T-helper 17 cell (primary cell): ENCODE data around the gene SEC24B. TPM values are rescaled to one million over a fixed set of nuclear protein-coding genes. Genes with fewer than 3 reads are reported as not detected.

Source experiments
- ATAC-seq: fragments of 150-1000 bp; cut with Tn5 transposase; 2 replicates; pipeline ENCODE4 v1.10.0; 2021; ENCODE audit warnings: mild to moderate bottlenecking, moderate library complexity
- DNase-seq, 3 donors: peaks; one replicate each; pipeline versions ENCODE4 v3.0.0 to v3.0.0-alpha.2; 2020 to 2021
- H3K9me3 ChIP-seq: one replicate; pipeline ENCODE4 v1.7.0; 2013; ENCODE audit warnings: low read length, mild to moderate bottlenecking; ENCODE audit not compliant: control insufficient read depth, poor library complexity, severe bottlenecking
- H3K27ac Mint-ChIP-seq: one replicate; pipeline ENCODE4 v1.8.0; 2022; ENCODE audit warnings: mild to moderate bottlenecking, moderate library complexity, mixed read lengths
- H3K27me3 Mint-ChIP-seq: one replicate; pipeline ENCODE4 v1.8.0; 2022; ENCODE audit warnings: mixed read lengths
- H3K36me3 Mint-ChIP-seq: one replicate; pipeline ENCODE4 v1.8.0; 2022; ENCODE audit warnings: low read depth, mixed read lengths
- H3K4me1 Mint-ChIP-seq: one replicate; pipeline ENCODE4 v1.8.0; 2022; ENCODE audit warnings: mild to moderate bottlenecking, mixed read lengths
- H3K4me3 Mint-ChIP-seq: one replicate; pipeline ENCODE4 v1.8.0; 2022; ENCODE audit warnings: mild to moderate bottlenecking, moderate library complexity, mixed read lengths
- total RNA-seq, 4 donors: library from RNA in 2 of 4; stranded (reverse) in 2 of 4; gene quantifications; one replicate each; pipeline ENCODE4 v1.2.3 and lab custom pipeline; 2022 to 2026

SEC24B gene
- 10 to 100 TPM; 37.8 to 39.5 TPM for total RNA-seq
- 77.4 to 83.7 reads per million in 2 donors for total RNA-seq (lab: John Stamatoyannopoulos, UW)

GRCh38 chr4:109433205-109434006, at the start of gene SEC24B:
Gene SEC24B (plus strand): TSS chr4:109433815. CDS start chr4:109433870, 55 bp downstream.
- Mint-ChIP-seq H3K27ac (peak within 1 kb of the TSS; percentile 45), H3K4me3 (peak within 1 kb of the TSS; percentile 88), H3K4me1 (peaks cover 28% of the 10 kb centered on the region), H3K36me3 (no peaks in the 10 kb centered on the region), H3K27me3 (no peaks in the 10 kb centered on the region)
- H3K9me3 ChIP-seq: no peaks in the 10 kb centered on the region
- peak; percentile 81 to 86 (median 85) for DNase-seq
- ATAC-seq: peak; percentile 93

- DNase-seq (no peak), ATAC-seq (no peak)
- Mint-ChIP-seq H3K36me3 (no peaks in the 10 kb centered on the region), H3K4me1 (no peaks in the 10 kb centered on the region), H3K27me3 (peaks cover 22% of the 10 kb centered on the region), H3K27ac (no peak overlapping the region), H3K4me3 (no peak overlapping the region)
- H3K9me3 ChIP-seq: no peaks in the 10 kb centered on the region
Observed at GRCh38 chr4:109383823-109384222, 49.8 kb upstream of the SEC24B start.

GRCh38 chr4:109385260-109385659, 48.4 kb upstream of the SEC24B start:
- H3K4me3 Mint-ChIP-seq: no peak overlapping the region
- no peaks in the 10 kb centered on the region for H3K4me1 Mint-ChIP-seq
- H3K36me3 Mint-ChIP-seq: no peaks in the 10 kb centered on the region
- no peak for ATAC-seq
- peaks cover 22% of the 10 kb centered on the region for H3K27me3 Mint-ChIP-seq
- no peaks in the 10 kb centered on the region for H3K9me3 ChIP-seq
- no peak for DNase-seq
- H3K27ac Mint-ChIP-seq: no peak overlapping the region

DNA sequence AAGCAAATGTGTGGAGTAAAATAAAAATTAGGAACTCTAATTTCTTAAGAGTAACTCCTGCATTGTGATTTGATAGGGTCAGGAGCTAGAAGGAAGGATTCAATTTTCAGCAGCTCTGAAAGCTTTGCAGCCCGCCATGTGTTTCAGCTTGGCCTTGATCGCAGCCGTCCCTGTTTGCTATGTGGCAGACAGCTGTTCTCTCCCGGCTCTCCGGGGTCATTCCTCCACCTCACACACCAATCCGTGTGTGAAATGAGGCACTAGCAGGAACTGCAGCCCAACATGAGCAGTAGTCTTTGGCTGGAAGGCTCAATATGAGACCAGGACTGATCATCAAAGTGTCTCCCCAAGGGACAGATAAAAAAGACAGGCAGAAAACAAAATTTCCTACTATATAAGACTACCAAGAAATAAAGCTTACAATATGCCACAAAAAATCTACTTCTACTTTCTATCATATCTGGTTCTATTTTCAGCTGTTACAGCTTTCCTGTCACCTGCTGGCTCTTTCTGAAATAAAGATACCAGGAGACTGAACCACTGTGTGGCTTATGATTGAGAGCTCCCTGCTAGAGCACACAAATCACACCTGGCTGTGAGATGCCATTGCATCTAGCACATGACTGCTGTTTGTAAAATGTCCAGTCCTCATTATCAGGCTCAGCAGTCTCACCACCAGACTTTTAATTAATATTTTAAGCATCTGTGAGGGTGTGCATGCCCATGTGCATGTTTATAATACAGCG, 44.1 kb upstream of the SEC24B start:
- Mint-ChIP-seq H3K27ac (no peak overlapping the region), H3K36me3 (no peaks in the 10 kb centered on the region), H3K4me1 (no peaks in the 10 kb centered on the region), H3K27me3 (peaks cover 20% of the 10 kb centered on the region), H3K4me3 (no peak overlapping the region)
- no peak for ATAC-seq
- H3K9me3 ChIP-seq: no peaks in the 10 kb centered on the region
- no peak for DNase-seq

GRCh38 chr4:109390115-109390768, 43.4 kb upstream of the SEC24B start:
- no peaks in the 10 kb centered on the region for H3K36me3 Mint-ChIP-seq
- no peaks in the 10 kb centered on the region for H3K9me3 ChIP-seq
- H3K27ac Mint-ChIP-seq: no peak overlapping the region
- no peaks in the 10 kb centered on the region for H3K4me1 Mint-ChIP-seq
- H3K4me3 Mint-ChIP-seq: no peak overlapping the region
- no peak for ATAC-seq
- H3K27me3 Mint-ChIP-seq: peaks cover 16% of the 10 kb centered on the region
- no peak for DNase-seq

DNA sequence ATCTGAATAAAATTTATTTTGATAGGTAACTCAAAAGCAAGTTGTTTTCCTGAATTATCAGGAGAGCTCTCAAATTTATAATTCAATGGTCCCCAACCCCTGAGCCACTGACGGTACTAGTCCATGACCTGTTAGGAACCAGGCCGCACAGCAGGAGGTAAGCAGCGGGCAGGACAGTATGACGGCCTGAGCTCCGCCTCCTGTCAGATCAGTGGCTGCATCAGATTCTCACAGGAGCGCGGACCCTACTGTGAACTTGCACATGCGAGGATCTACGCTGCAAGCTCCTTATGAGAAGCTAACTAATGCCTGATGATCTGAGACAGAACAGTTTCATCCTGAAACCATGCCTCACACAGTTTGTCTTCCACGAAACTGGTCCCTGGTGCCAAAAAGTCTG, 37.9 kb upstream of the SEC24B start:
- Mint-ChIP-seq H3K27me3 (peaks cover 24% of the 10 kb centered on the region), H3K4me3 (no peak overlapping the region), H3K27ac (no peak overlapping the region), H3K4me1 (no peaks in the 10 kb centered on the region), H3K36me3 (no peaks in the 10 kb centered on the region)
- ATAC-seq (no peak), DNase-seq (no peak)
- H3K9me3 ChIP-seq: no peaks in the 10 kb centered on the region

- no peak overlapping the region for H3K27ac Mint-ChIP-seq
- peaks cover 3% of the 10 kb centered on the region for H3K36me3 Mint-ChIP-seq
- ATAC-seq (no peak), DNase-seq (no peak)
- H3K4me1 Mint-ChIP-seq: no peaks in the 10 kb centered on the region
- H3K9me3 ChIP-seq: no peaks in the 10 kb centered on the region
- no peak overlapping the region for H3K4me3 Mint-ChIP-seq
- H3K27me3 Mint-ChIP-seq: peaks cover 38% of the 10 kb centered on the region
Observed at GRCh38 chr4:109398928-109399327, 34.7 kb upstream of the SEC24B start.

DNA sequence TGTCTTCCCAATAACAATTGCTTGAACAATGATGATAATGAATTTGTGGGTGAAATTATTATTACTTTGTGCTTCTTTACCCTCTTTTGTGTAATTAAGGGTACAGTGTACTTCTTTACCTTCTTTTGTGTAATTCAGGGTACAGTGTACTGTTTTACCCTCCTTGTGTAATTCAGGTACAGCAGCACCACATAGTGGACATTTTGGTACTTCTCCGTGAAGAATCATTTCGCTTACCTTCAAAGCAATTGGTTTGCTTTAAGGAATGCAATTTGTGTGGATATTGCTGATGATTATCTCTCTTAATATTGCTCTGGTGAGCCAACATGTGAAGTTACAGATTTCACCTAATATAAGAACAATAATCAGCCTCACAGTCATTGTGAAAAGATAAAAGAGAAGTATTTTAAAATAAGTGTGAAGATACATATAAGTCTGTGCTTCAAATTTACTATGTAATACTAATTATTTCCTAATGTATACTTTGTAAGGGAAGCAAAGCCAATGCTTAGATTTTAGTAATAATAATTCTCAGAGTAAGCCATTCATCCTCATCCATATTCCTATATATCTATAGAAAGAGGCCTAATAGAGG, 27.2 kb upstream of the SEC24B start:
- Mint-ChIP-seq H3K36me3 (peaks cover 5% of the 10 kb centered on the region), H3K27me3 (peaks cover 20% of the 10 kb centered on the region), H3K4me1 (peaks cover 3% of the 10 kb centered on the region), H3K4me3 (no peak overlapping the region), H3K27ac (no peak overlapping the region)
- DNase-seq: no peak
- no peaks in the 10 kb centered on the region for H3K9me3 ChIP-seq
- peak; percentile 81 for ATAC-seq

- Mint-ChIP-seq H3K36me3 (peaks cover 5% of the 10 kb centered on the region), H3K27ac (no peak overlapping the region), H3K4me3 (no peak overlapping the region), H3K27me3 (peaks cover 14% of the 10 kb centered on the region), H3K4me1 (peaks cover 3% of the 10 kb centered on the region)
- H3K9me3 ChIP-seq: no peaks in the 10 kb centered on the region
- no peak for DNase-seq
- ATAC-seq: no peak
Observed at GRCh38 chr4:109407027-109407737, 26.4 kb upstream of the SEC24B start.

- no peak overlapping the region for H3K4me3 Mint-ChIP-seq
- no peaks in the 10 kb centered on the region for H3K9me3 ChIP-seq
- no peak for ATAC-seq
- peaks cover 8% of the 10 kb centered on the region for H3K36me3 Mint-ChIP-seq
- DNase-seq: no peak
- H3K27ac Mint-ChIP-seq: no peak overlapping the region
- peaks cover 3% of the 10 kb centered on the region for H3K4me1 Mint-ChIP-seq
- H3K27me3 Mint-ChIP-seq: peaks cover 8% of the 10 kb centered on the region
Observed at GRCh38 chr4:109408711-109409110, 24.9 kb upstream of the SEC24B start.

DNA sequence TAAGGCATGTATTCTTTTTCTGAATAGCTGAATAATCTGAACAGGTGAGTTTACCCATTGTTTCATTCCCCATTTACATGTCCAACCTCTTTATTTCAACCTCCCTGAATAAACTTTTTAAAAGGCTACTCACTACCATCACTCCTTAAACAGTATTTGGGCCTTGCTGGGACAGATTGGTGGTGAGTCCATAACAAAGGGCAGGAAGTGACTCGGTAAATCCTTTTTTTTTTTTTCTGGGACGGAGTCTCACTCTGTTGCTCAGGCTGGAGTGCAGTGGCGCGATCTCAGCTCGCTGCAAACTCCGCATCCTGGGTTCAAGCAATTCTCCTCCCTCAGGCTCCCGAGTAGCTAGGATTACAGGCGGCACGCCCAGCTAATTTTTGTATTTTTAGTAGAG, 23.4 kb upstream of the SEC24B start:
- no peaks in the 10 kb centered on the region for H3K9me3 ChIP-seq
- H3K27ac Mint-ChIP-seq: no peak overlapping the region
- no peak for DNase-seq
- no peak overlapping the region for H3K4me3 Mint-ChIP-seq
- no peak for ATAC-seq
- H3K36me3 Mint-ChIP-seq: peaks cover 8% of the 10 kb centered on the region
- H3K27me3 Mint-ChIP-seq: peaks cover 4% of the 10 kb centered on the region
- peaks cover 7% of the 10 kb centered on the region for H3K4me1 Mint-ChIP-seq

DNA sequence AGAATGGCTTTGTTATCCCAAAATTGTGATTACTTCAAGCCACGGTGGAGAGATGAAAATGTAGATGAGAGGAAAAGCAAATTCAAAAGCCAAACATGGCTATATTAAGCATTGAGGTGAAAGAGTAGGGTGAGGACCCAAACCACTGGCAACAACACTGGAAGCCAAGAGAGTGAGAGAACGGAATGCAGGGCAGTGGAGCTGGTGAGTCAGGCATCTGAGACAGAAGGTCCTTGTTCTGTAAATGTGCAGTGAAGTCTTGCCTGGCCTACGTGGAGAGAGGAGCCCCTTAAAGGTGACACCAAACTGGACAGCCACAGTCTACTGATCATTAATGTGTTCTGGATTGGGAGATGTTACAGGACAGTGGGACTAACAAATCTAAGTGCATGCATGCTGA, 22.8 kb upstream of the SEC24B start:
- H3K9me3 ChIP-seq: no peaks in the 10 kb centered on the region
- Mint-ChIP-seq H3K27ac (no peak overlapping the region), H3K36me3 (peaks cover 8% of the 10 kb centered on the region), H3K4me1 (peaks cover 7% of the 10 kb centered on the region), H3K4me3 (peak overlapping the region; percentile 25), H3K27me3 (peaks cover 4% of the 10 kb centered on the region)
- ATAC-seq: no peak
- no peak for DNase-seq
